MM.1S (cell line): ENCODE measurements around the gene FOXI1.

ENCODE experiments used
- CTCF ChIP-seq: fragments of 300-600 bp; sonication (generic); IDR thresholded peaks from 2 replicates; pipeline ENCODE4 v1.5.1; 2016; ENCODE audit warnings: antibody characterized with exemption, low read length, mixed read lengths
- EZH2 ChIP-seq: fragments of 300-600 bp; sonication (generic); optimal IDR thresholded peaks from 2 replicates; pipeline ENCODE3; 2017; ENCODE audit warnings: low read depth, mild to moderate bottlenecking, antibody characterized with exemption, low read length, mixed read lengths
- EZH2phosphoT487 ChIP-seq: fragments of 300-600 bp; sonication (generic); IDR thresholded peaks from 2 replicates; pipeline ENCODE4 v1.6.1; 2018; ENCODE audit warnings: antibody characterized with exemption, low read length

GRCh38 chr5:170120576-170120975 lies 14.9 kb downstream of the FOXI1 start:
- TF ChIP-seq CTCF, result no peak
- no peak for TF ChIP-seq EZH2phosphoT487
- no peak for TF ChIP-seq EZH2
